Measurements from ENCODE around the gene TMCC2. TPM values are rescaled to one million over a fixed set of nuclear protein-coding genes. Genes with fewer than 3 reads are reported as not detected.
"Not testable (repeated sequence)": the region's sequence is repeated elsewhere in the genome, so short reads cannot be mapped to it uniquely, and the experiment has no call there.

The TMCC2 gene
- total and polyA plus RNA-seq, 2 of the 4 experiments (the other 2 are of a cell fraction): 2.0 to 4.2 TPM

- H2AFZ ChIP-seq (replicated peaks; ENCODE audit: low read length, poor library complexity): peak overlapping the region; percentile 51
- DNase-seq; H3K9me3 ChIP-seq (ENCODE audit: control insufficient read depth, insufficient read depth, low read length); H4K20me1 ChIP-seq (ENCODE audit: insufficient read depth, low read length); BruUV-seq (replicated peaks); ATAC-seq (ENCODE audit: low read depth); intact Hi-C loops (cut with micrococcal nuclease); dilution Hi-C loops (cut with HindIII; ENCODE audit: low sequenced_read_pairs, unreplicated experiment); H3K36me3 ChIP-seq (ENCODE audit: control insufficient read depth, insufficient read depth, low read length); H3K4me3 ChIP-seq (ENCODE audit: insufficient read depth, low read depth, low read length); H3K27me3 ChIP-seq (ENCODE audit: control insufficient read depth, insufficient read depth, low read length); H3K4me2 ChIP-seq (ENCODE audit: low read depth, low read length); in situ Hi-C loops (cut with MboI; ENCODE audit: low sequenced_read_pairs): not testable (repeated sequence)
- H3K23ac ChIP-seq (ENCODE audit: low read depth, low read length): peak overlapping the region; percentile 99
- H3K18ac ChIP-seq (ENCODE audit: low read depth, low read length): peak overlapping the region; percentile 97
- peak overlapping the region; percentile 100 for H3K4ac ChIP-seq (ENCODE audit: low read depth, low read length)
- WGBS, 2 experiments (ENCODE audit: extremely low coverage in 2 of 2, insufficient read length in 1 of 2): 86% methylated on average over 1 of the region's 5 CpGs; no CpG with 5 or more reads in 1 of the 2 experiments
- peak overlapping the region; percentile 92 for H2AK9ac ChIP-seq (replicated peaks; ENCODE audit: low read depth, low read length, poor library complexity)
- peak overlapping the region; percentile 97 for H2BK5ac ChIP-seq (ENCODE audit: low read depth, low read length, poor library complexity, severe bottlenecking)
- ChIA-PET CTCF (interaction anchor here (1.1 to 2.5 kb wide), 2 partner anchors 13 to 24 kb away, joined by 3 to 11 read pairs; no protein-coding TSS in a partner anchor), POLR2A (ENCODE audit: unreplicated experiment) (interaction anchor here (0.6 to 0.8 kb wide), 2 partner anchors 12 to 16 kb away, joined by 3 read pairs; no protein-coding TSS in a partner anchor)
- peak overlapping the region; percentile 93 for H3K27ac ChIP-seq (ENCODE audit: insufficient read depth, low read length)
- H4K5ac ChIP-seq (ENCODE audit: low read depth, low read length): peak overlapping the region; percentile 96
- H2BK15ac ChIP-seq (ENCODE audit: low read depth, low read length): peak overlapping the region; percentile 92
- H2AK5ac ChIP-seq (ENCODE audit: low read depth, low read length): peak overlapping the region; percentile 98
- H2BK120ac ChIP-seq (ENCODE audit: low read depth, low read length): peak overlapping the region; percentile 100
- peak overlapping the region; percentile 99 for H2BK20ac ChIP-seq (ENCODE audit: low read depth, low read length)
- H3K9me1 ChIP-seq (ENCODE audit: insufficient read depth, low read length): peaks cover 29% of the 10 kb centered on the region
- peak overlapping the region; percentile 97 to 99 for H4K8ac ChIP-seq (ENCODE audit: low read depth in 2 of 2, low read length in 2 of 2)
- peak overlapping the region; percentile 99 for H3K14ac ChIP-seq (replicated peaks; ENCODE audit: low read depth, low read length)
- H3K4me1 ChIP-seq (ENCODE audit: control insufficient read depth, insufficient read depth, low read length): peaks cover 45% of the 10 kb centered on the region
- peak overlapping the region; percentile 74 for H3K9ac ChIP-seq (ENCODE audit: low read depth, low read length)
- peaks cover 21 to 66% of the 10 kb centered on the region in 2 experiments for H3K79me1 ChIP-seq (ENCODE audit: low read depth in 1 of 2, low read length in 2 of 2)
- peak overlapping the region; percentile 97 for H3K56ac ChIP-seq (ENCODE audit: extremely low read depth, insufficient read depth, low read length)
- peak overlapping the region; percentile 100 for H4K91ac ChIP-seq (ENCODE audit: insufficient read depth, low read depth, low read length)
Measured at GRCh38 chr1:205297546-205298177, 69.9 kb downstream of the TMCC2 start.
